ENCODE data around the gene EPM2AIP1.
"Not testable (repeated sequence)": the region's sequence is repeated elsewhere in the genome, so short reads cannot be mapped to it uniquely, and the experiment has no call there.

EPM2AIP1 gene

GRCh38 chr3:36954452-36955134 lies 38.3 kb downstream of the EPM2AIP1 start:
- DNase-seq (ENCODE audit: low read depth) = no peak

- not testable (repeated sequence) for DNase-seq (ENCODE audit: low read depth)
Observed at GRCh38 chr3:36947814-36948213, 45.1 kb downstream of the EPM2AIP1 start.

- no peak for DNase-seq (ENCODE audit: low read depth)
Observed at GRCh38 chr3:36945333-36945980, 47.5 kb downstream of the EPM2AIP1 start.

- DNase-seq (ENCODE audit: low read depth) = peak; percentile 30
Observed at GRCh38 chr3:36944641-36945270, 48.2 kb downstream of the EPM2AIP1 start, which contains the start of gene TRANK1. TSS of gene TRANK1 (minus strand) at chr3:36945054. CDS start at chr3:36944809, 245 bp downstream.

GRCh38 chr3:36944012-36944640 lies 48.8 kb downstream of the EPM2AIP1 start:
- DNase-seq (ENCODE audit: low read depth) = peak; percentile 17

- DNase-seq (ENCODE audit: low read depth) = no peak
Observed at GRCh38 chr3:36943601-36944000, 49.3 kb downstream of the EPM2AIP1 start.

- DNase-seq (ENCODE audit: low read depth) = no peak
Observed at GRCh38 chr3:36942638-36943248, 50.2 kb downstream of the EPM2AIP1 start.

- DNase-seq (ENCODE audit: low read depth) = no peak
Observed at GRCh38 chr3:36941658-36942057, 51.3 kb downstream of the EPM2AIP1 start.

GRCh38 chr3:36941162-36941561 lies 51.8 kb downstream of the EPM2AIP1 start:
- DNase-seq (ENCODE audit: low read depth) = no peak

GRCh38 chr3:36937492-36937891 lies 55.4 kb downstream of the EPM2AIP1 start:
- no peak for DNase-seq (ENCODE audit: low read depth)

All from fibroblast of the conjunctiva (primary cell).